HepG2 (cell line): ENCODE results near the gene POP5. TPM values are rescaled to one million over a fixed set of nuclear protein-coding genes. Genes with fewer than 3 reads are reported as not detected.

Experiments used
- AGO2 ChIP-seq: fragments of 200-400 bp; formaldehyde crosslinking; optimal IDR thresholded peaks from 2 replicates; pipeline ENCODE3; 2017; ENCODE audit warnings: mild to moderate bottlenecking, low read depth, low read length, moderate library complexity
- CHD2 ChIP-seq: IDR thresholded peaks from 2 replicates; pipeline ENCODE4 v1.6.1; 2011; ENCODE audit warnings: low read depth, low read length, improper control_type of control experiment
- CHD4 ChIP-seq: fragments of 200-600 bp; sonication (generic); IDR thresholded peaks from 2 replicates; pipeline ENCODE4 v1.7.0; 2017; ENCODE audit warnings: mild to moderate bottlenecking, low read length, borderline replicate concordance
- HNRNPH1 ChIP-seq: fragments of 200-400 bp; formaldehyde crosslinking; optimal IDR thresholded peaks from 2 replicates; pipeline ENCODE3; 2017; ENCODE audit warnings: mild to moderate bottlenecking, low read depth, low read length
- IRX3 ChIP-seq: sonication (generic); formaldehyde crosslinking; IDR thresholded peaks from 2 replicates; pipeline ENCODE4 v1.8.1; 2023; ENCODE audit warnings: mild to moderate bottlenecking, low read depth, missing genetic modification reagents, borderline replicate concordance
- KDM2A ChIP-seq: sonication (generic); formaldehyde crosslinking; IDR thresholded peaks from 2 replicates; pipeline ENCODE4 v1.4.0; 2020; ENCODE audit warnings: low read depth, missing genetic modification reagents, borderline replicate concordance
- SAP130 ChIP-seq: IDR thresholded peaks from 2 replicates; pipeline ENCODE4 v1.6.1; 2016; ENCODE audit warnings: low read depth
- TGIF2 ChIP-seq: IDR thresholded peaks from 2 replicates; pipeline ENCODE4 v1.6.1; 2016; ENCODE audit warnings: control low read depth, missing compliant biosample characterization
- ZBTB7B ChIP-seq: sonication (generic); formaldehyde crosslinking; IDR thresholded peaks from 2 replicates; pipeline ENCODE4 v1.4.0; 2020; ENCODE audit warnings: missing genetic modification reagents
- ZMYM4 ChIP-seq: sonication (generic); formaldehyde crosslinking; IDR thresholded peaks from 2 replicates; pipeline ENCODE4 v1.8.1; 2023; ENCODE audit warnings: mild to moderate bottlenecking, missing genetic modification reagents
- ZNF263 ChIP-seq: sonication (generic); formaldehyde crosslinking; IDR thresholded peaks from 2 replicates; pipeline ENCODE4 v1.4.0; 2020; ENCODE audit warnings: missing genetic modification reagents
- ZNF451 ChIP-seq: sonication (generic); formaldehyde crosslinking; IDR thresholded peaks from 2 replicates; pipeline ENCODE4 v1.5.0; 2020; ENCODE audit warnings: mild to moderate bottlenecking, missing genetic modification reagents
- ZNF598 ChIP-seq: sonication (generic); formaldehyde crosslinking; IDR thresholded peaks from 2 replicates; pipeline ENCODE4 v1.5.1; 2020; ENCODE audit warnings: mild to moderate bottlenecking, missing genetic modification reagents, borderline replicate concordance
- ZNF678 ChIP-seq: sonication (generic); formaldehyde crosslinking; IDR thresholded peaks from 2 replicates; pipeline ENCODE4 v1.4.0; 2020; ENCODE audit warnings: mild to moderate bottlenecking, missing genetic modification reagents
- ZNF768 ChIP-seq: sonication (generic); formaldehyde crosslinking; IDR thresholded peaks from 2 replicates; pipeline ENCODE4 v1.4.0; 2020; ENCODE audit warnings: missing genetic modification reagents
- ZNF776 ChIP-seq: sonication (generic); formaldehyde crosslinking; IDR thresholded peaks from 2 replicates; pipeline ENCODE4 v1.4.0; 2020; ENCODE audit warnings: mild to moderate bottlenecking, missing genetic modification reagents
- polyA plus RNA-seq, 8 experiments: library from polyadenylated mRNA; depleted of rRNA in 3 of 8; stranded (reverse) in 7 of 8; unstranded in 1 of 8; fragments of >200 nt; fragmentation: Illumina TruSeq in 4 of 8; extraction: Trizol in 4 of 8; gene quantifications; 2 replicates each; pipeline versions ENCODE4 v1.2.1 to v1.2.3, GENCODE V29; 2011 to 2016; ENCODE audit warnings: low read depth in 4 of 8, missing spikeins in 1 of 8, mixed read lengths in 1 of 8; ENCODE audit not compliant: insufficient read depth in 1 of 8
- total RNA-seq, 5 experiments: library from RNA; depleted of rRNA; stranded (reverse); fragments of >200 nt; fragmentation: Illumina TruSeq; extraction: Trizol; gene quantifications; 2 replicates each; pipeline ENCODE4 v1.2.3, GENCODE V29; 2016; ENCODE audit warnings: low read depth in 1 of 5
- TF ChIP-seq, protein P1 (sequence below): sonication (generic); formaldehyde crosslinking; IDR thresholded peaks from 2 replicates; pipeline ENCODE4 v1.4.0; 2020; ENCODE audit warnings: missing genetic modification reagents
- TF ChIP-seq, protein P2 (sequence below): sonication (generic); formaldehyde crosslinking; IDR thresholded peaks from 2 replicates; pipeline ENCODE4 v1.5.0; 2020; ENCODE audit warnings: missing genetic modification reagents
- TF ChIP-seq, protein P3 (sequence below): sonication (generic); formaldehyde crosslinking; IDR thresholded peaks from 2 replicates; pipeline ENCODE4 v1.5.1; 2020; ENCODE audit warnings: mild to moderate bottlenecking, moderate library complexity, missing genetic modification reagents
- TF ChIP-seq, protein P4 (sequence below), 2 experiments: sonication (generic) in 1 of 2; formaldehyde crosslinking in 1 of 2; IDR thresholded peaks; 2 replicates each; pipeline versions ENCODE4 v1.4.0 to v1.6.1; 2018 to 2020; ENCODE audit warnings: missing genetic modification reagents in 2 of 2, borderline replicate concordance in 1 of 2, low read depth in 1 of 2, mild to moderate bottlenecking in 1 of 2, missing biosample characterization in 1 of 2

Gene POP5
- total and polyA plus RNA-seq, 2 of the 13 experiments (the other 11 are each of a cell fraction or from before 2014, with no cell fraction given): 45.6 to 61.3 TPM

DNA sequence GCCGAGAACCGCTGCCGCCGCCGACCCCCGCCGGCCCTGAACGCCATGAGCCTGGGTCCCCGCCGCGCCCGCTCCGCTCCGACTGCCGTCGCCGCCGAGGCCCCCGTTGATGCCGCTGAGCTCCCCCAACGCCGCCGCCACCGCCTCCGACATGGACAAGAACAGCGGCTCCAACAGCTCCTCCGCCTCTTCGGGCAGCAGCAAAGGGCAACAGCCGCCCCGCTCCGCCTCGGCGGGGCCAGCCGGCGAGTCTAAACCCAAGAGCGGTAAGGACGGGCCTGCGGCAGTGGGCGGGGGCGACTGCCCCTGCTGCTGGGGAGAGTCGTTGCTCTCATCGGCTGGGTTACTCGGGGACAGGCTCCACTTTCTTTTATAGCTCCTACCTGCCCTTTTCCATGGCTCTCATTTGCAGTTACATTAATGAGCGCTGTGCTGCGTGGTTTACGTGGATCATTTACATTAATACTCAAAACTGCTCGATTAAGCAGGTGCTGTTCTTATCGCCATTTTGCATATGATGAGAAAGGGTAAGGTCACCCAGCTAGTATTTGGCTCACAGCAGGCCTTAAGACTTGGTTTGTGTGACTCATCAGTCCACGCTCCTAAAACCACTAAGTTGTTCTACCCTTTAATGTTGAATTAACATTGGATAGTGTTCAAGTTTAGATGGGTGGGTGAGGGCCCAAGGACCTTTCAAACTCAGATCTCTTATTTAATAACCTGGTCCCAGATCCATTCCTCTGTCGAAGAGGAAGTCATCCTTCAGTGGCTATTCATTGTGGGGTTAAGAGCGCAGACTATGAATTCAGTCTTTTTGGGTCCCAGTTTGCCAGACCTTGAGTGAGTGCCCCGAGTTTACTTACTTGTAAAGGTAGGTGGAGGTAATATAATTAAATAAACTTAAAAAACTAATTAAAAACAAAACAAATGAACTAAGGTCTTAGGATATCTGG is 46.2 kb downstream of the POP5 start (continued):
- TF ChIP-seq, protein P1, sequence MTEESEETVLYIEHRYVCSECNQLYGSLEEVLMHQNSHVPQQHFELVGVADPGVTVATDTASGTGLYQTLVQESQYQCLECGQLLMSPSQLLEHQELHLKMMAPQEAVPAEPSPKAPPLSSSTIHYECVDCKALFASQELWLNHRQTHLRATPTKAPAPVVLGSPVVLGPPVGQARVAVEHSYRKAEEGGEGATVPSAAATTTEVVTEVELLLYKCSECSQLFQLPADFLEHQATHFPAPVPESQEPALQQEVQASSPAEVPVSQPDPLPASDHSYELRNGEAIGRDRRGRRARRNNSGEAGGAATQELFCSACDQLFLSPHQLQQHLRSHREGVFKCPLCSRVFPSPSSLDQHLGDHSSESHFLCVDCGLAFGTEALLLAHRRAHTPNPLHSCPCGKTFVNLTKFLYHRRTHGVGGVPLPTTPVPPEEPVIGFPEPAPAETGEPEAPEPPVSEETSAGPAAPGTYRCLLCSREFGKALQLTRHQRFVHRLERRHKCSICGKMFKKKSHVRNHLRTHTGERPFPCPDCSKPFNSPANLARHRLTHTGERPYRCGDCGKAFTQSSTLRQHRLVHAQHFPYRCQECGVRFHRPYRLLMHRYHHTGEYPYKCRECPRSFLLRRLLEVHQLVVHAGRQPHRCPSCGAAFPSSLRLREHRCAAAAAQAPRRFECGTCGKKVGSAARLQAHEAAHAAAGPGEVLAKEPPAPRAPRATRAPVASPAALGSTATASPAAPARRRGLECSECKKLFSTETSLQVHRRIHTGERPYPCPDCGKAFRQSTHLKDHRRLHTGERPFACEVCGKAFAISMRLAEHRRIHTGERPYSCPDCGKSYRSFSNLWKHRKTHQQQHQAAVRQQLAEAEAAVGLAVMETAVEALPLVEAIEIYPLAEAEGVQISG (CRISPR knock-in tag): 0 out of 2 replicates have a peak, but pooled peaks have one; percentile 51
- TF ChIP-seq HNRNPH1 (no peak), SAP130 (CRISPR knock-in tag) (peak; percentile 24), ZMYM4 (CRISPR knock-in tag) (no peak), IRX3 (CRISPR knock-in tag) (no peak), CHD2 (no peak), ZBTB7B (CRISPR knock-in tag) (no peak), KDM2A (CRISPR knock-in tag) (0 out of 2 replicates have a peak, but pooled peaks have one; percentile 10), TGIF2 (CRISPR knock-in tag) (peak; percentile 43; the same call in 1 of the 2 replicates), ZNF678 (CRISPR knock-in tag) (no peak), ZNF598 (0 out of 2 replicates have a peak, but pooled peaks have one; percentile 25), ZNF263 (CRISPR knock-in tag) (no peak), ZNF776 (peak; percentile 69; the same call in 1 of the 2 replicates), AGO2 (peak; percentile 92), CHD4 (no peak), ZNF451 (CRISPR knock-in tag) (0 out of 2 replicates have a peak, but pooled peaks have one; percentile 23), ZNF768 (CRISPR knock-in tag) (peak; percentile 47)
- TF ChIP-seq, protein P2, sequence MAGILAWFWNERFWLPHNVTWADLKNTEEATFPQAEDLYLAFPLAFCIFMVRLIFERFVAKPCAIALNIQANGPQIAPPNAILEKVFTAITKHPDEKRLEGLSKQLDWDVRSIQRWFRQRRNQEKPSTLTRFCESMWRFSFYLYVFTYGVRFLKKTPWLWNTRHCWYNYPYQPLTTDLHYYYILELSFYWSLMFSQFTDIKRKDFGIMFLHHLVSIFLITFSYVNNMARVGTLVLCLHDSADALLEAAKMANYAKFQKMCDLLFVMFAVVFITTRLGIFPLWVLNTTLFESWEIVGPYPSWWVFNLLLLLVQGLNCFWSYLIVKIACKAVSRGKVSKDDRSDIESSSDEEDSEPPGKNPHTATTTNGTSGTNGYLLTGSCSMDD (CRISPR knock-in tag): no peak
- TF ChIP-seq, protein P3, sequence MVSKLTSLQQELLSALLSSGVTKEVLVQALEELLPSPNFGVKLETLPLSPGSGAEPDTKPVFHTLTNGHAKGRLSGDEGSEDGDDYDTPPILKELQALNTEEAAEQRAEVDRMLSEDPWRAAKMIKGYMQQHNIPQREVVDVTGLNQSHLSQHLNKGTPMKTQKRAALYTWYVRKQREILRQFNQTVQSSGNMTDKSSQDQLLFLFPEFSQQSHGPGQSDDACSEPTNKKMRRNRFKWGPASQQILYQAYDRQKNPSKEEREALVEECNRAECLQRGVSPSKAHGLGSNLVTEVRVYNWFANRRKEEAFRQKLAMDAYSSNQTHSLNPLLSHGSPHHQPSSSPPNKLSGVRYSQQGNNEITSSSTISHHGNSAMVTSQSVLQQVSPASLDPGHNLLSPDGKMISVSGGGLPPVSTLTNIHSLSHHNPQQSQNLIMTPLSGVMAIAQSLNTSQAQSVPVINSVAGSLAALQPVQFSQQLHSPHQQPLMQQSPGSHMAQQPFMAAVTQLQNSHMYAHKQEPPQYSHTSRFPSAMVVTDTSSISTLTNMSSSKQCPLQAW (CRISPR knock-in tag): no peak
- TF ChIP-seq, protein P4, sequence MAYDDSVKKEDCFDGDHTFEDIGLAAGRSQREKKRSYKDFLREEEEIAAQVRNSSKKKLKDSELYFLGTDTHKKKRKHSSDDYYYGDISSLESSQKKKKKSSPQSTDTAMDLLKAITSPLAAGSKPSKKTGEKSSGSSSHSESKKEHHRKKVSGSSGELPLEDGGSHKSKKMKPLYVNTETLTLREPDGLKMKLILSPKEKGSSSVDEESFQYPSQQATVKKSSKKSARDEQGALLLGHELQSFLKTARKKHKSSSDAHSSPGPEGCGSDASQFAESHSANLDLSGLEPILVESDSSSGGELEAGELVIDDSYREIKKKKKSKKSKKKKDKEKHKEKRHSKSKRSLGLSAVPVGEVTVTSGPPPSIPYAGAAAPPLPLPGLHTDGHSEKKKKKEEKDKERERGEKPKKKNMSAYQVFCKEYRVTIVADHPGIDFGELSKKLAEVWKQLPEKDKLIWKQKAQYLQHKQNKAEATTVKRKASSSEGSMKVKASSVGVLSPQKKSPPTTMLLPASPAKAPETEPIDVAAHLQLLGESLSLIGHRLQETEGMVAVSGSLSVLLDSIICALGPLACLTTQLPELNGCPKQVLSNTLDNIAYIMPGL (CRISPR knock-in tag; IDR thresholded peaks at IDR 0.05; ENCODE audit: borderline replicate concordance in 1 of 2, low read depth in 1 of 2): peak; percentile 33 to 85; a peak in 3 of 4 replicates
